KMS-11 (cell line): Measurements from ENCODE around the gene TNFSF18.

Experiments
- H2AFZ ChIP-seq: fragments of 200-600 bp; sonication (generic); 2 replicates; pipeline ENCODE4 v1.6.1; 2016; ENCODE audit warnings: antibody characterized with exemption, mixed run types, low read depth
- H3K27ac ChIP-seq: fragments of 200-600 bp; sonication (generic); 2 replicates; pipeline ENCODE4 v1.6.1; 2016; ENCODE audit warnings: mild to moderate bottlenecking, mixed run types
- H3K27me3 ChIP-seq: fragments of 200-600 bp; sonication (generic); 2 replicates; pipeline ENCODE4 v1.6.1; 2017; ENCODE audit warnings: mild to moderate bottlenecking, low read depth, mixed run types, moderate library complexity; ENCODE audit not compliant: insufficient read depth
- H3K36me3 ChIP-seq: fragments of 200-600 bp; sonication (generic); 2 replicates; pipeline ENCODE4 v1.6.1; 2017; ENCODE audit warnings: mild to moderate bottlenecking, mixed run types; ENCODE audit not compliant: insufficient read depth
- H3K4me1 ChIP-seq: fragments of 200-600 bp; sonication (generic); 2 replicates; pipeline ENCODE4 v1.6.1; 2016; ENCODE audit warnings: mild to moderate bottlenecking, low read depth, mixed run types; ENCODE audit not compliant: poor library complexity, severe bottlenecking
- H3K4me2 ChIP-seq: fragments of 200-600 bp; sonication (generic); 2 replicates; pipeline ENCODE4 v1.7.0; 2016; ENCODE audit warnings: mild to moderate bottlenecking, mixed run types
- H3K4me3 ChIP-seq: fragments of 200-600 bp; sonication (generic); IDR thresholded peaks from 2 replicates; pipeline ENCODE4 v1.6.1; 2017; ENCODE audit warnings: low read depth, low read length, mixed read lengths; ENCODE audit not compliant: insufficient read depth
- H3K79me2 ChIP-seq: fragments of 200-600 bp; sonication (generic); 2 replicates; pipeline ENCODE4 v1.6.1; 2016; ENCODE audit warnings: low read depth, mixed run types; ENCODE audit not compliant: insufficient read depth
- H3K9ac ChIP-seq: fragments of 200-600 bp; sonication (generic); 2 replicates; pipeline ENCODE4 v1.6.1; 2016; ENCODE audit warnings: mild to moderate bottlenecking, mixed run types
- H4K20me1 ChIP-seq: fragments of 200-600 bp; sonication (generic); 2 replicates; pipeline ENCODE4 v1.6.1; 2016; ENCODE audit warnings: mild to moderate bottlenecking, mixed run types; ENCODE audit not compliant: insufficient read depth
- CTCF ChIP-seq: fragments of 200-600 bp; sonication (generic); conservative IDR thresholded peaks from 2 replicates; pipeline ENCODE4 v1.6.1; 2017; ENCODE audit warnings: low read depth, mild to moderate bottlenecking, antibody characterized with exemption, low read length, moderate library complexity, mixed read lengths

Gene TNFSF18

DNA sequence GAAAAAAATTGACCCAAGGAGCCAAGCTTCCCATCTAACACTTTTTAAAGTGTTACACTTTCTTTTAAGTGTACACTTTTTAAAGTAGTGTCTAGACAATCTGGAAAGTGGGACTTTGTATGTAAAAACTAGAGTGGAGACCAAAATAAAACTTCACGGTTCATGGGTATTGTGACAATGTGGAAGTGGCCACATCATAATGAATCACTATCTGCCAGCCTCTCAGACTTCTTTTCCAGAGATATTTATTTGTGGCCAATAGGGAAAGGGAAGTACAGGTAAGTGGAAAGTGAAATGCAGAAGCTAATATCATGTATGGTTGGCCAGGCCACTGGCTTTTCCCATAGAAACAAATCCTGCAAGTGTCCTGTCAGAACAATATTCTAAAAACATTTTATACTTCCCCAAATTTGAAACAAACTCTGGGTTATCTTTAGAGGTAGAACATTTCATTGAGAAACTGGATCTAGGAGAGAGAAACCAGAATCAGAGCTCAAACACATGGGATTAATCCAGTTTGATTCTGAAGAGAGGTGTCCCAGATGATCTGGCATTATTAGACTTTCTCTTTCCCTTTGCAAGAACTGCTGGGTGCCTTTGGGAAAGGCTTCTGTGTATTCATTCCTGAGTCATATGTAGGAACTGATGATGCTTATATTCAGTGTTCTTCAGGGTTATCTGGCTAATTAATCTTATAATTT lies 2.0 kb downstream of the TNFSF18 start:
- no peak overlapping the region for H3K9ac ChIP-seq
- no peak overlapping the region for H3K27ac ChIP-seq
- H4K20me1 ChIP-seq = no peaks in the 10 kb centered on the region
- TF ChIP-seq CTCF = no peak
- no peaks in the 10 kb centered on the region for H3K27me3 ChIP-seq
- H3K79me2 ChIP-seq = no peaks in the 10 kb centered on the region
- H2AFZ ChIP-seq = no peak overlapping the region
- H3K36me3 ChIP-seq = no peaks in the 10 kb centered on the region
- H3K4me3 ChIP-seq = no peak overlapping the region
- H3K4me1 ChIP-seq = no peaks in the 10 kb centered on the region
- H3K4me2 ChIP-seq = no peak overlapping the region

DNA sequence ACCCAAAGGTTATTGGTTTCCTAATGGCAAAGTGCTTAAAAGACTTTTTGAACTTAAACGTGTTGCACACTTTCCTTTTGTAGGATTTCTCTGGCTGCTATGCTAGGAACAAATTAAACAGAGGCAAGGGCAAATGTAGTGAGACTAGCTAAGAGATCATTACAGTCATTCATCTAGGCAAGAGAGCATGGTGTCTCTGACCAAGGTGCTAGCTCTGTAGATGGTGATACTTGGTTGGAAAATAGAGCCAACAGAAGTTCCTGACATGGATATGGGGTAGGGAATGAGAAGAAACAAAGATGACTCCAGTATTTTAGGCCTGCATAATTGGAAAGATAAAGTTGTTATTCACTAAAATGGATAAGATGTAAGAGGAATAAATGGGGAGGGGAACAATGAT lies 6.1 kb downstream of the TNFSF18 start:
- Histone ChIP-seq H4K20me1 (no peaks in the 10 kb centered on the region), H3K79me2 (no peaks in the 10 kb centered on the region), H3K27ac (no peak overlapping the region), H2AFZ (no peak overlapping the region), H3K4me3 (no peak overlapping the region), H3K4me1 (no peaks in the 10 kb centered on the region), H3K27me3 (no peaks in the 10 kb centered on the region), H3K36me3 (no peaks in the 10 kb centered on the region), H3K9ac (no peak overlapping the region), H3K4me2 (no peak overlapping the region)
- TF ChIP-seq CTCF = no peak

- no peak for TF ChIP-seq CTCF
- no peak overlapping the region for H2AFZ ChIP-seq
Observed at GRCh38 chr1:173043253-173043652, 7.5 kb downstream of the TNFSF18 start.

GRCh38 chr1:173042806-173043205 lies 7.9 kb downstream of the TNFSF18 start:
- no peak for TF ChIP-seq CTCF
- Histone ChIP-seq H3K4me1 (no peaks in the 10 kb centered on the region), H3K27ac (no peak overlapping the region), H4K20me1 (no peaks in the 10 kb centered on the region), H2AFZ (no peak overlapping the region), H3K9ac (no peak overlapping the region), H3K27me3 (no peaks in the 10 kb centered on the region), H3K4me3 (no peak overlapping the region), H3K4me2 (no peak overlapping the region), H3K36me3 (no peaks in the 10 kb centered on the region), H3K79me2 (no peaks in the 10 kb centered on the region)

More at GRCh38 chr1:173043253-173043652, 7.5 kb downstream of the TNFSF18 start:
- no peaks in the 10 kb centered on the region for H3K4me1 ChIP-seq
- H3K4me2 ChIP-seq = no peak overlapping the region
- no peak overlapping the region for H3K9ac ChIP-seq
- H3K36me3 ChIP-seq = no peaks in the 10 kb centered on the region
- H3K27me3 ChIP-seq = no peaks in the 10 kb centered on the region
- no peak overlapping the region for H3K4me3 ChIP-seq
- no peaks in the 10 kb centered on the region for H4K20me1 ChIP-seq
- H3K27ac ChIP-seq = no peak overlapping the region
- H3K79me2 ChIP-seq = no peaks in the 10 kb centered on the region
